Measurements from ENCODE around the gene CCDC158.

CCDC158 gene

GRCh38 chr4:76401654-76402053 is 19.3 kb downstream of the CCDC158 start:
- Histone ChIP-seq H3K36me3 (ENCODE audit: insufficient read depth, low read length) (no peaks in the 10 kb centered on the region), H3F3A (ENCODE audit: insufficient read depth, low read length) (no peaks in the 10 kb centered on the region), H4K20me1 (ENCODE audit: insufficient read depth, low read length) (no peaks in the 10 kb centered on the region), H3K9me3 (ENCODE audit: low read length) (no peaks in the 10 kb centered on the region), H3K9ac (ENCODE audit: low read length) (no peak overlapping the region), H3K4me3 (ENCODE audit: low read depth, low read length, poor library complexity, severe bottlenecking) (no peak overlapping the region), H3K4me2 (ENCODE audit: low read length) (no peak overlapping the region), H3K9me2 (ENCODE audit: low read depth, low read length) (no peaks in the 10 kb centered on the region), H3K4me1 (ENCODE audit: insufficient read depth, low read length, severe bottlenecking) (no peaks in the 10 kb centered on the region), H3K79me2 (ENCODE audit: insufficient read depth, low read length) (no peaks in the 10 kb centered on the region), H2AFZ (ENCODE audit: low read length) (no peak overlapping the region), H3K27ac (ENCODE audit: low read depth, low read length, poor library complexity, severe bottlenecking) (no peak overlapping the region), H3K27me3 (ENCODE audit: insufficient read depth, low read length) (no peaks in the 10 kb centered on the region)
- TF ChIP-seq CTCF (IDR thresholded peaks at IDR 0.05; ENCODE audit: low read length): no peak
- TF ChIP-seq EZH2 (IDR thresholded peaks at IDR 0.05; ENCODE audit: borderline replicate concordance, low read length): no peak

- H3K9me3 ChIP-seq (ENCODE audit: low read length): no peaks in the 10 kb centered on the region
- H3K79me2 ChIP-seq (ENCODE audit: insufficient read depth, low read length): no peaks in the 10 kb centered on the region
- no peaks in the 10 kb centered on the region for H3F3A ChIP-seq (ENCODE audit: insufficient read depth, low read length)
- no peak overlapping the region for H3K4me3 ChIP-seq (ENCODE audit: low read depth, low read length, poor library complexity, severe bottlenecking)
- no peaks in the 10 kb centered on the region for H4K20me1 ChIP-seq (ENCODE audit: insufficient read depth, low read length)
- no peak overlapping the region for H3K27ac ChIP-seq (ENCODE audit: low read depth, low read length, poor library complexity, severe bottlenecking)
- H3K27me3 ChIP-seq (ENCODE audit: insufficient read depth, low read length): no peaks in the 10 kb centered on the region
- H3K4me2 ChIP-seq (ENCODE audit: low read length): no peak overlapping the region
- no peak overlapping the region for H2AFZ ChIP-seq (ENCODE audit: low read length)
- no peaks in the 10 kb centered on the region for H3K9me2 ChIP-seq (ENCODE audit: low read depth, low read length)
- H3K4me1 ChIP-seq (ENCODE audit: insufficient read depth, low read length, severe bottlenecking): no peaks in the 10 kb centered on the region
- TF ChIP-seq CTCF (IDR thresholded peaks at IDR 0.05; ENCODE audit: low read length): no peak
- no peak for TF ChIP-seq EZH2 (IDR thresholded peaks at IDR 0.05; ENCODE audit: borderline replicate concordance, low read length)
- no peaks in the 10 kb centered on the region for H3K36me3 ChIP-seq (ENCODE audit: insufficient read depth, low read length)
- H3K9ac ChIP-seq (ENCODE audit: low read length): no peak overlapping the region
Measured at GRCh38 chr4:76388160-76388908, 32.6 kb downstream of the CCDC158 start.

- Histone ChIP-seq H3K9me2 (ENCODE audit: low read depth, low read length) (no peaks in the 10 kb centered on the region), H3K4me1 (ENCODE audit: insufficient read depth, low read length, severe bottlenecking) (no peaks in the 10 kb centered on the region), H4K20me1 (ENCODE audit: insufficient read depth, low read length) (no peaks in the 10 kb centered on the region), H3K27ac (ENCODE audit: low read depth, low read length, poor library complexity, severe bottlenecking) (no peak overlapping the region), H3K9me3 (ENCODE audit: low read length) (no peaks in the 10 kb centered on the region), H3K27me3 (ENCODE audit: insufficient read depth, low read length) (no peaks in the 10 kb centered on the region), H3K79me2 (ENCODE audit: insufficient read depth, low read length) (no peaks in the 10 kb centered on the region), H2AFZ (ENCODE audit: low read length) (no peak overlapping the region), H3K36me3 (ENCODE audit: insufficient read depth, low read length) (no peaks in the 10 kb centered on the region), H3K4me2 (ENCODE audit: low read length) (no peak overlapping the region), H3F3A (ENCODE audit: insufficient read depth, low read length) (no peaks in the 10 kb centered on the region), H3K4me3 (ENCODE audit: low read depth, low read length, poor library complexity, severe bottlenecking) (no peak overlapping the region), H3K9ac (ENCODE audit: low read length) (no peak overlapping the region)
- TF ChIP-seq EZH2 (IDR thresholded peaks at IDR 0.05; ENCODE audit: borderline replicate concordance, low read length) (no peak), CTCF (IDR thresholded peaks at IDR 0.05; ENCODE audit: low read length) (no peak)
Measured at GRCh38 chr4:76386566-76387305, 34.2 kb downstream of the CCDC158 start.
